Neutrophil (primary cell): ENCODE measurements around the gene TGM1.

Experiments
- H3K27ac ChIP-seq: fragments of 200-600 bp; sonication (generic); 2 replicates; pipeline ENCODE4 v1.5.1; 2016; ENCODE audit warnings: mild to moderate bottlenecking, moderate library complexity
- H3K27me3 ChIP-seq: fragments of 200-600 bp; sonication (generic); 2 replicates; pipeline ENCODE4 v1.6.0; 2016; ENCODE audit warnings: mild to moderate bottlenecking
- H3K36me3 ChIP-seq: fragments of 200-600 bp; sonication (generic); 2 replicates; pipeline ENCODE4 v1.5.1; 2017
- H3K4me1 ChIP-seq, 2 experiments: fragments of 200-600 bp in 1 of 2; sonication (generic) in 1 of 2; 1 replicate in 1 of 2; 2 replicates in 1 of 2; pipeline versions ENCODE4 v1.5.1 to v1.6.1; 2013 to 2016; ENCODE audit warnings: low read depth in 1 of 2, low read length in 1 of 2, mild to moderate bottlenecking in 1 of 2, moderate library complexity in 1 of 2; ENCODE audit not compliant: control insufficient read depth in 1 of 2, insufficient read depth in 1 of 2
- H3K4me3 ChIP-seq, 2 experiments: fragments of 200-600 bp in 1 of 2; sonication (generic) in 1 of 2; 1 replicate in 1 of 2; 2 replicates in 1 of 2; pipeline ENCODE4 v1.5.1; 2013 to 2016; ENCODE audit warnings: low read depth in 1 of 2, low read length in 1 of 2, mild to moderate bottlenecking in 1 of 2, moderate library complexity in 1 of 2
- H3K9me3 ChIP-seq: fragments of 200-600 bp; sonication (generic); 2 replicates; pipeline ENCODE4 v1.5.1; 2016
- TF ChIP-seq, protein P1 (sequence below): fragments of 200-600 bp; sonication (generic); IDR thresholded peaks from 2 replicates; pipeline ENCODE4 v1.5.1; 2016; ENCODE audit warnings: antibody characterized with exemption

Gene TGM1

DNA sequence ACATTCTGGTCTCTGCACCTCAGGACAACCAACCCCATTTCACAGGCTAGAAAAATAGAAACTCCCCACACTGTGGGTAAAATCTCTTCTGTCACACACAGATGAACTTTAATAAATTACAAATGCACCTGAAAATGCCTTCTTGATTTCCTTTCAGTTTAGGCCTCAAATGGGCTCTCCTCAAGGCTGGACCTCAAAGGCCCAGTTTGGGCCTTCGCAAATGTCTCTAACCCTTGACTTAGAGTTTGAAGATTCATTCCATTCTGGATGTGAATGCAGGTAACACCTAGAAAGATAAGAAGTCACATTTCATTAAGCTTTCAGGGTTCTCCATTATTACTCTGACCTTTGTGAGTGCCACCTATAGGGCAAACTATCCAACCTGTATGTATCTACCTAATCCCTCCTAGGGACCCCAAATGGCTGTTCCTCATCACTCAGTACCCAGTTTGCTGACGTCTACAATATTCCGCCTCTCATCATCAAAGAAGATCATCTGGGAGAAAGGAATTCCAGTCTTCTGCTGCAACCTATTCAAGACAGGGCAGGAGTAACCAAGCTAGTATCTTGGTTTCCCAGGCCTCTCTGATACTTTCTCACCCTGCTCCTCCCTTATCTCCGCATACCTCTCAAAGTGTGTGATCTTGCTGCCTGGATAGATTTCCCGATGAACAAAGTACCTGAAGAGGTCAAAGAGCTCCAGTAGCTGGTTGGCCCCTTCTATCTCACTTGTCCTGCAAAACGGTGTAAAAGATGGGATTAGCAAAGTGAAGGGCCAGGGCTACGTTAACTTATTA is 48.9 kb downstream of the TGM1 start:
- H3K27me3 ChIP-seq, result no peaks in the 10 kb centered on the region
- H3K36me3 ChIP-seq, result peaks cover 30% of the 10 kb centered on the region
- TF ChIP-seq, protein P1, sequence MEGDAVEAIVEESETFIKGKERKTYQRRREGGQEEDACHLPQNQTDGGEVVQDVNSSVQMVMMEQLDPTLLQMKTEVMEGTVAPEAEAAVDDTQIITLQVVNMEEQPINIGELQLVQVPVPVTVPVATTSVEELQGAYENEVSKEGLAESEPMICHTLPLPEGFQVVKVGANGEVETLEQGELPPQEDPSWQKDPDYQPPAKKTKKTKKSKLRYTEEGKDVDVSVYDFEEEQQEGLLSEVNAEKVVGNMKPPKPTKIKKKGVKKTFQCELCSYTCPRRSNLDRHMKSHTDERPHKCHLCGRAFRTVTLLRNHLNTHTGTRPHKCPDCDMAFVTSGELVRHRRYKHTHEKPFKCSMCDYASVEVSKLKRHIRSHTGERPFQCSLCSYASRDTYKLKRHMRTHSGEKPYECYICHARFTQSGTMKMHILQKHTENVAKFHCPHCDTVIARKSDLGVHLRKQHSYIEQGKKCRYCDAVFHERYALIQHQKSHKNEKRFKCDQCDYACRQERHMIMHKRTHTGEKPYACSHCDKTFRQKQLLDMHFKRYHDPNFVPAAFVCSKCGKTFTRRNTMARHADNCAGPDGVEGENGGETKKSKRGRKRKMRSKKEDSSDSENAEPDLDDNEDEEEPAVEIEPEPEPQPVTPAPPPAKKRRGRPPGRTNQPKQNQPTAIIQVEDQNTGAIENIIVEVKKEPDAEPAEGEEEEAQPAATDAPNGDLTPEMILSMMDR, result no peak
- H3K9me3 ChIP-seq, result no peaks in the 10 kb centered on the region
- H3K4me3 ChIP-seq, result peak overlapping the region; percentile 73 to 79
- peak overlapping the region; percentile 97 for H3K27ac ChIP-seq
- H3K4me1 ChIP-seq, result peaks cover 27 to 35% of the 10 kb centered on the region in 2 experiments

DNA sequence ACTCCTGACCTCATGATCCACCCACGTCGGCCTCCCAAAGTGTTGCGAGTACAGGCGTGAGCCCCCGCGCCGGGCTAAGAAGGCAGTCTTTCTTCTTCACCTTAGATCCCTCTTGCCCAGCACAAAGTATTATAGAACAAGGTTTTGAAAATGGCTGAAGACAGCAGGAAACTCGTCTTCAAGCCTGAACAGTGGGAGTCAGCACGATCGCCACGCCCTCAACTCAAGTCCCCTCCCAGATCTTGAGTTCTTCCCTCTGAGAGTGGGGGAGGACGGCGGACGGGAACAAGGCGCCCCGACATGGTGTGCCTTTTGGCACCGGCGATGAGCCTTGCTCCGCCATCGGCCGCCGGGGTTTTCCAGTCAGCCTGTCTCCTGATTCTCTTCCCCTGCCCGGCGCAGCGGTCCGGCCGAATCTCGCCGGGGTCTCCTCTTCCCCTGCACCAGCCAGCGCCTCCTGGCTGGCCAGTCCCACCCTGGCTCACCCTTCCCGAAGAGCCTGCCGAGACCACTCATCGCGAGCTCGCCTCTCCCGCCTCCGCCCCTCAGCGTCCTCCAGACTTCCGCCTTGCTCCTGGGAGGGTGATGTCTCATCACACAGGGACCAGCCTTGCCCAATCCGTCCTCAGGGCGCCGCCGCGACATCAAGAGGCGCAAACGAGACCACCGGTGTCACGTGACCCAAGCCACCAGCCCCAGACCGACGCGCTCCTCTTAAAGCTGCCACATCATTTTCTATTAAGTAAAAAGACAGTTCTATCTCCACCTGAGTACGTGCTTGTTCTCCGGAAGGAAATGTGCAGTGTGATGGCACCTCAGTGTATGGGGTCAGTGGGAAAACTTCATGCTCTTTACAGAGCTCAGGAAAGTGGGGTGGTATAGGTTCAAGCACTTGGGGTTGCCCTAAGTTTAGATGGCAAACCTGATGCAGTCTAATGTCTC is 49.8 kb downstream of the TGM1 start, which contains the start of gene CHMP4A:
Gene CHMP4A, minus strand, starts transcription at position 565 of the 942 bp plus-strand sequence. Its CDS starts 49 bp downstream, at position 516.
- peak within 1 kb of the TSS; percentile 73 to 79 for H3K4me3 ChIP-seq

DNA sequence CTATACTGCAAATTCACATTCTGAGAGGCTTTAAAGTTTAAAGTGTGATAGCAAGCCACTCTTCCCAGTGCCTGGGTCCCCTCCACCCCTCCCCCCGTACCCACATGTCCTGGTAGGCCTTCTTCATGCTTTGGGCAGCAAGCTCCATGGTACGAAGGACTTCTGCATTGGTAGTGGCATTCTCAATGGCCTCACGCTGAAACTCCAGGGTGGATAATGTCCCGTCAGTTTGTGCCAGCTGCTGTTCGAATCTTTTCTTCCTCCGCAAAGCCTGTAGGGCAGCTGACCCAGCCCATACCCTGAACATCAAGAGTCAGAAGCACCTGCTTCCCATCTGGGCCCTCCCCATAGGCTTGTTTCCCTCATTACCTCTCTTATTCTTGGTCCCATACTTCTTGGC is 51.7 kb downstream of the TGM1 start:
- Histone ChIP-seq H3K27me3 (no peaks in the 10 kb centered on the region), H3K4me1 (peaks cover 26 to 33% of the 10 kb centered on the region in 2 experiments), H3K36me3 (peaks cover 48% of the 10 kb centered on the region), H3K27ac (peak overlapping the region; percentile 97), H3K4me3 (no peak overlapping the region), H3K9me3 (no peaks in the 10 kb centered on the region)
- TF ChIP-seq, protein P1, result no peak

More for the DNA sequence above, 49.8 kb downstream of the TGM1 start, which contains the start of gene CHMP4A:
- Histone ChIP-seq H3K27ac (peak within 1 kb of the TSS; percentile 97), H3K36me3 (peaks cover 35% of the 10 kb centered on the region), H3K4me1 (peaks cover 27 to 35% of the 10 kb centered on the region in 2 experiments), H3K9me3 (no peaks in the 10 kb centered on the region), H3K27me3 (no peaks in the 10 kb centered on the region)
- TF ChIP-seq, protein P1, result peak; percentile 34

DNA sequence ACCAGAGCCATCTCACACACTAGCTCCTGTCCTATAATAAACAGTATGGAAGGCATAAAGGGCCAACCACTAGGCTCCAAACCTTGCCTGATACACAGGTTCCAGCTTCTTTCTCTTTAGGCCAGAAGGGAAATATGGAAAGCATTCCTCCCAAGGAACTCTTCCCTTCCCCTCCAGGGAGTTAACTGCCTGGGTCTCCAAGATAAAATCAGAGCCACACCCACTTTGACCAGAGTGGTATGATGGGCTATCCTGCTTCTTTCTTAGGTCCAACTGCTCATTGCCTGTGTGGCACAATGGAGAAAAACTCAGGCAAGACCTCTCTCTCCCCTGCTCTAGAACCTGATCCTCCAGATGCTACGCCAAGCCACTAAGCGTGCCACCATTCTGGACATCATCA is 55.4 kb downstream of the TGM1 start:
- Histone ChIP-seq H3K36me3 (peaks cover 58% of the 10 kb centered on the region), H3K4me1 (peaks cover 0 to 5% of the 10 kb centered on the region in 2 experiments), H3K4me3 (no peak overlapping the region), H3K27ac (no peak overlapping the region), H3K27me3 (no peaks in the 10 kb centered on the region), H3K9me3 (no peaks in the 10 kb centered on the region)
- TF ChIP-seq, protein P1, result no peak

DNA sequence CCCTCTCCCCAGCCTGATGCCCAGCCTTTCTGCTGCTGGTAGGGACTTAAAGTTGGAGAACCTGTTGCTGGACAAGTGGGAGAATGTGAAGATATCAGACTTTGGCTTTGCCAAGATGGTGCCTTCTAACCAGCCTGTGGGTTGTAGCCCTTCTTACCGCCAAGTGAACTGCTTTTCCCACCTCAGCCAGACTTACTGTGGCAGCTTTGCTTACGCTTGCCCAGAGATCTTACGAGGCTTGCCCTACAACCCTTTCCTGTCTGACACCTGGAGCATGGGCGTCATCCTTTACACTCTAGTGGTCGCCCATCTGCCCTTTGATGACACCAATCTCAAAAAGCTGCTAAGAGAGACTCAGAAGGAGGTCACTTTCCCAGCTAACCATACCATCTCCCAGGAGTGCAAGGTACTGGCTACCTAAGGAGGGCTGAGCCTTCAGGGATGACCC is 55.8 kb downstream of the TGM1 start:
- peaks cover 58% of the 10 kb centered on the region for H3K36me3 ChIP-seq
- TF ChIP-seq, protein P1, result no peak

More for the DNA sequence above, 55.8 kb downstream of the TGM1 start:
- H3K27ac ChIP-seq, result no peak overlapping the region
- H3K4me1 ChIP-seq, result no peaks in the 10 kb centered on the region
- no peaks in the 10 kb centered on the region for H3K9me3 ChIP-seq
- H3K27me3 ChIP-seq, result no peaks in the 10 kb centered on the region
- no peak overlapping the region for H3K4me3 ChIP-seq
